Measurements from ENCODE around the gene C1QTNF12. TPM values are rescaled to one million over a fixed set of nuclear protein-coding genes. Genes with fewer than 3 reads are reported as not detected.

C1QTNF12 gene
- total and polyA plus RNA-seq, 2 donors (not counting 3 experiments of a cell fraction or from before 2014, with no cell fraction given): 1.0 to 1.9 TPM

DNA sequence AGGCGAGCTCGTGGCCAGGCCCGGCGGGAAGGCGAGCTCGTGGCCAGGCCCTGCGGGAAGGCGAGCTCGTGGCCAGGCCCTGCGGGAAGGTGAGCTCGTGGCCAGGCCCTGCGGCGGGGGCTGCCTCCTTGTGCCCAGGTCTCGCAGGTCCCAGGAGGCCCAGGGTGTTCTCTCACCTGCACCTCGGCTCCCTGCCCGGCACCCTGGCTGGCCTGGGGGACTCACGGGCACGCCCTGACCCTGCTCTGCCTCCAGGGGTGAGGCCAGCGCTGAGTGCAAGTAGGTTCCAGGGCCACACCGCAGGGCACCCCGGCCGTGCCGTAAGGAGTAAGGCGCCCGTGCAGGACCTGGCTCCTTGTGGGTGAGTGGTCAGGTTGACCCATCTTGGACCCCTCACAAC is 19.1 kb downstream of the C1QTNF12 start:
- POLR2A ChIA-PET: no interaction called here
- H3K36me3 ChIP-seq (ENCODE audit: control insufficient read depth in 2 of 2, extremely low read depth in 1 of 2, insufficient read depth in 2 of 2, low read length in 2 of 2): peaks cover 6 to 37% of the 10 kb centered on the region in 2 experiments
- H3K27ac ChIP-seq (ENCODE audit: insufficient read depth, low read depth, low read length): no peak overlapping the region
- H3K9me1 ChIP-seq (replicated peaks; ENCODE audit: control insufficient read depth, extremely low read depth, insufficient read depth, low read length): no peaks in the 10 kb centered on the region
- no peaks in the 10 kb centered on the region for H3K9me3 ChIP-seq (replicated peaks; ENCODE audit: control insufficient read depth, insufficient read depth, low read length)
- TF ChIP-seq POLR2AphosphoS5 (IDR thresholded peaks at IDR 0.05; ENCODE audit: insufficient read depth, low read depth, low read length) (no peak), MYC (IDR thresholded peaks at IDR 0.05; ENCODE audit: low read depth, low read length) (no peak), POLR2A (IDR thresholded peaks at IDR 0.05; ENCODE audit: low read depth, low read length) (no peak), JUN (IDR thresholded peaks at IDR 0.05; ENCODE audit: borderline replicate concordance, insufficient read depth, insufficient read length, low read depth) (no peak), FOS (IDR thresholded peaks at IDR 0.05; ENCODE audit: borderline replicate concordance, insufficient read depth, low read length) (no peak), EZH2 (IDR thresholded peaks at IDR 0.05; ENCODE audit: borderline replicate concordance, low read depth, low read length, severe bottlenecking) (no peak), GATA2 (IDR thresholded peaks at IDR 0.05; ENCODE audit: insufficient read depth, insufficient read length, low read depth, low read length) (no peak)
- TF ChIP-seq, protein P1, sequence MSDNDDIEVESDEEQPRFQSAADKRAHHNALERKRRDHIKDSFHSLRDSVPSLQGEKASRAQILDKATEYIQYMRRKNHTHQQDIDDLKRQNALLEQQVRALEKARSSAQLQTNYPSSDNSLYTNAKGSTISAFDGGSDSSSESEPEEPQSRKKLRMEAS (IDR thresholded peaks at IDR 0.05; ENCODE audit: insufficient read depth, insufficient read length): no peak
- TF ChIP-seq, protein P2, sequence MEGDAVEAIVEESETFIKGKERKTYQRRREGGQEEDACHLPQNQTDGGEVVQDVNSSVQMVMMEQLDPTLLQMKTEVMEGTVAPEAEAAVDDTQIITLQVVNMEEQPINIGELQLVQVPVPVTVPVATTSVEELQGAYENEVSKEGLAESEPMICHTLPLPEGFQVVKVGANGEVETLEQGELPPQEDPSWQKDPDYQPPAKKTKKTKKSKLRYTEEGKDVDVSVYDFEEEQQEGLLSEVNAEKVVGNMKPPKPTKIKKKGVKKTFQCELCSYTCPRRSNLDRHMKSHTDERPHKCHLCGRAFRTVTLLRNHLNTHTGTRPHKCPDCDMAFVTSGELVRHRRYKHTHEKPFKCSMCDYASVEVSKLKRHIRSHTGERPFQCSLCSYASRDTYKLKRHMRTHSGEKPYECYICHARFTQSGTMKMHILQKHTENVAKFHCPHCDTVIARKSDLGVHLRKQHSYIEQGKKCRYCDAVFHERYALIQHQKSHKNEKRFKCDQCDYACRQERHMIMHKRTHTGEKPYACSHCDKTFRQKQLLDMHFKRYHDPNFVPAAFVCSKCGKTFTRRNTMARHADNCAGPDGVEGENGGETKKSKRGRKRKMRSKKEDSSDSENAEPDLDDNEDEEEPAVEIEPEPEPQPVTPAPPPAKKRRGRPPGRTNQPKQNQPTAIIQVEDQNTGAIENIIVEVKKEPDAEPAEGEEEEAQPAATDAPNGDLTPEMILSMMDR (IDR thresholded peaks at IDR 0.05; ENCODE audit: extremely low read depth in 1 of 2, insufficient read depth in 1 of 2, low read depth in 1 of 2, low read length in 2 of 2): no peak
- H3K4me1 ChIP-seq (ENCODE audit: control insufficient read depth, extremely low read depth, insufficient read depth, low read length): peaks cover 6% of the 10 kb centered on the region
- dilution Hi-C loops (cut with MboI; ENCODE audit: extremely low pct_ligation_motif_present, low sequenced_read_pairs) (no loop called here), intact Hi-C loops (cut with micrococcal nuclease) (no loop called here)
- H3K4me3 ChIP-seq (replicated peaks in 1 of 3; ENCODE audit: insufficient read depth in 1 of 3, low read depth in 1 of 3, low read length in 3 of 3): no peak overlapping the region
- CTCF ChIA-PET: interaction anchor here (1.4 kb wide), 1 partner anchor 105 kb away, joined by 5 read pairs; no protein-coding TSS in a partner anchor
- H3K79me2 ChIP-seq (ENCODE audit: control insufficient read depth, insufficient read depth, low read length): peaks cover 58% of the 10 kb centered on the region
- H3K4me2 ChIP-seq (ENCODE audit: insufficient read depth, low read length): no peak overlapping the region
- H3K9ac ChIP-seq (replicated peaks; ENCODE audit: extremely low read depth, insufficient read depth, low read length): no peak overlapping the region
- H2AFZ ChIP-seq (ENCODE audit: low read depth, low read length): no peak overlapping the region
- FAIRE-seq: no peak
- no peaks in the 10 kb centered on the region for H3K27me3 ChIP-seq (ENCODE audit: control insufficient read depth in 2 of 2, insufficient read depth in 2 of 2, low read length in 2 of 2)
- no peaks in the 10 kb centered on the region for H4K20me1 ChIP-seq (replicated peaks; ENCODE audit: control insufficient read depth, extremely low read depth, insufficient read depth, low read length)
- no peak for DNase-seq (ENCODE audit: low read depth, low spot score)
- no TSS peak for BruUV-seq (replicated peaks)
